Uterus (tissue), 2 donors: ENCODE data around the gene STMN1.

Experiments used
- POLR2A ChIP-seq, 2 donors: fragments of 450-650 bp; IDR thresholded peaks; one replicate each; pipeline ENCODE4 v1.6.1; 2016; ENCODE audit warnings: antibody characterized with exemption in 2 of 2, mild to moderate bottlenecking in 1 of 2, moderate library complexity in 1 of 2
- TF ChIP-seq, protein P1 (sequence below), 4 experiments: fragments of 200-600 bp in 2 of 4; fragments of 450-650 bp in 2 of 4; sonication (generic) in 2 of 4; IDR thresholded peaks; one replicate each; pipeline ENCODE4 v1.5.1; 2016 to 2019; ENCODE audit warnings: antibody characterized with exemption in 4 of 4, mild to moderate bottlenecking in 2 of 4, moderate library complexity in 1 of 4

DNA sequence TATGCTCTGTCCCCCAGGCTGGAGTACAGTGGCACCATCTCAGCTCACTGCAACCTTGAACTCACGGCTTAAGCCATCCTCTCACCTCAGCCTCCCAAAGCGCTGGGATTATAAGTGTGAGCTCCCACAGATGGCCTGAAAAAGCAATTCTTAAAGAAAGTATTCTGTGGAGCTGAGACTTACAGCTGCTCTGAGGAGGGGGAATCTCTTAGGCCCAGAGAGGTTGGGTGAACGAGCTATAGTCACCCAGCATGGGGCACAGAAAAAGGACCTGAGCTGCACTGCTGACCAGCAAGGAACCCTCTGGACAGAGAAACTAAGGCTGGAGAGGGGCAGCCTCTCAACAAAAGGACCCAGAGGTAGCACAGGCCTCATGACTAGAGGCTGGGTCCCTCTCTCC is 32.0 kb downstream of the STMN1 start:
- TF ChIP-seq, protein P1, sequence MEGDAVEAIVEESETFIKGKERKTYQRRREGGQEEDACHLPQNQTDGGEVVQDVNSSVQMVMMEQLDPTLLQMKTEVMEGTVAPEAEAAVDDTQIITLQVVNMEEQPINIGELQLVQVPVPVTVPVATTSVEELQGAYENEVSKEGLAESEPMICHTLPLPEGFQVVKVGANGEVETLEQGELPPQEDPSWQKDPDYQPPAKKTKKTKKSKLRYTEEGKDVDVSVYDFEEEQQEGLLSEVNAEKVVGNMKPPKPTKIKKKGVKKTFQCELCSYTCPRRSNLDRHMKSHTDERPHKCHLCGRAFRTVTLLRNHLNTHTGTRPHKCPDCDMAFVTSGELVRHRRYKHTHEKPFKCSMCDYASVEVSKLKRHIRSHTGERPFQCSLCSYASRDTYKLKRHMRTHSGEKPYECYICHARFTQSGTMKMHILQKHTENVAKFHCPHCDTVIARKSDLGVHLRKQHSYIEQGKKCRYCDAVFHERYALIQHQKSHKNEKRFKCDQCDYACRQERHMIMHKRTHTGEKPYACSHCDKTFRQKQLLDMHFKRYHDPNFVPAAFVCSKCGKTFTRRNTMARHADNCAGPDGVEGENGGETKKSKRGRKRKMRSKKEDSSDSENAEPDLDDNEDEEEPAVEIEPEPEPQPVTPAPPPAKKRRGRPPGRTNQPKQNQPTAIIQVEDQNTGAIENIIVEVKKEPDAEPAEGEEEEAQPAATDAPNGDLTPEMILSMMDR (IDR thresholded peaks at IDR 0.05), result no peak
- TF ChIP-seq POLR2A (IDR thresholded peaks at IDR 0.05), result no peak
